H9 (cell line): ENCODE measurements around the gene AKNAD1. TPM values are rescaled to one million over a fixed set of nuclear protein-coding genes. Genes with fewer than 3 reads are reported as not detected.

ENCODE experiments used
- DNase-seq: peaks from one replicate; pipeline ENCODE4 v3.0.0-alpha.2; 2017
- H2AFZ ChIP-seq: one replicate; pipeline ENCODE4 v1.6.1; 2013; ENCODE audit warnings: mild to moderate bottlenecking, low read length, control low read depth, moderate library complexity
- H2AK5ac ChIP-seq: 2 replicates; pipeline ENCODE4 v1.6.1; 2013; ENCODE audit warnings: low read length, control low read depth, mixed read lengths; ENCODE audit not compliant: insufficient read length
- H2BK120ac ChIP-seq: one replicate; pipeline ENCODE4 v1.6.1; 2013; ENCODE audit warnings: low read depth, mild to moderate bottlenecking, low read length, control low read depth, inconsistent platforms; ENCODE audit not compliant: poor library complexity, severe bottlenecking
- H2BK12ac ChIP-seq: 2 replicates; pipeline ENCODE4 v1.6.1; 2013; ENCODE audit warnings: low read length, control low read depth, mixed read lengths, low read depth; ENCODE audit not compliant: insufficient read length
- H2BK15ac ChIP-seq: 2 replicates; pipeline ENCODE4 v1.6.1; 2013; ENCODE audit warnings: low read depth, low read length, control low read depth
- H2BK20ac ChIP-seq: one replicate; pipeline ENCODE4 v1.6.1; 2013; ENCODE audit warnings: low read depth, mild to moderate bottlenecking, low read length, control low read depth, inconsistent platforms; ENCODE audit not compliant: poor library complexity, severe bottlenecking
- H2BK5ac ChIP-seq: 2 replicates; pipeline ENCODE4 v1.6.1; 2013; ENCODE audit warnings: low read length, control low read depth, mixed read lengths; ENCODE audit not compliant: insufficient read length
- H3K14ac ChIP-seq: 2 replicates; pipeline ENCODE4 v1.6.1; 2013; ENCODE audit warnings: low read length, control low read depth; ENCODE audit not compliant: insufficient read depth
- H3K18ac ChIP-seq: 2 replicates; pipeline ENCODE4 v1.6.1; 2013; ENCODE audit warnings: low read depth, mild to moderate bottlenecking, mixed read lengths, low read length, control low read depth; ENCODE audit not compliant: insufficient read length
- H3K23ac ChIP-seq: 2 replicates; pipeline ENCODE4 v1.6.1; 2013; ENCODE audit warnings: low read length, control low read depth, mixed read lengths, low read depth; ENCODE audit not compliant: insufficient read length
- H3K23me2 ChIP-seq: 2 replicates; pipeline ENCODE4 v1.6.1; 2013; ENCODE audit warnings: low read depth, mild to moderate bottlenecking, mixed read lengths, low read length, control low read depth; ENCODE audit not compliant: insufficient read length, poor library complexity, severe bottlenecking
- H3K27ac ChIP-seq: 2 replicates; pipeline ENCODE4 v1.5.1; 2013; ENCODE audit warnings: low read length, control low read depth, mixed read lengths, low read depth; ENCODE audit not compliant: insufficient read length
- H3K27me3 ChIP-seq: 2 replicates; pipeline ENCODE4 v1.6.1; 2013; ENCODE audit warnings: low read length, control low read depth, inconsistent platforms; ENCODE audit not compliant: insufficient read depth
- H3K4ac ChIP-seq: 2 replicates; pipeline ENCODE4 v1.6.1; 2013; ENCODE audit warnings: low read depth, mild to moderate bottlenecking, control low read depth, inconsistent platforms, low read length, moderate library complexity
- H3K4me1 ChIP-seq: 2 replicates; pipeline ENCODE4 v1.6.1; 2013; ENCODE audit warnings: low read length, control low read depth, inconsistent platforms; ENCODE audit not compliant: insufficient read depth
- H3K4me2 ChIP-seq: 2 replicates; pipeline ENCODE4 v1.6.1; 2013; ENCODE audit warnings: low read length, control low read depth, mixed read lengths; ENCODE audit not compliant: insufficient read length, insufficient read depth
- H3K56ac ChIP-seq: 2 replicates; pipeline ENCODE4 v1.6.1; 2013; ENCODE audit warnings: low read depth, mild to moderate bottlenecking, mixed read lengths, low read length, control low read depth; ENCODE audit not compliant: insufficient read length
- H3K79me1 ChIP-seq: 2 replicates; pipeline ENCODE4 v1.6.1; 2013; ENCODE audit warnings: low read depth, mild to moderate bottlenecking, moderate library complexity, low read length, control low read depth, inconsistent platforms; ENCODE audit not compliant: insufficient read depth, poor library complexity, severe bottlenecking
- H3K79me2 ChIP-seq: 2 replicates; pipeline ENCODE4 v1.6.1; 2013; ENCODE audit warnings: low read length, control low read depth, inconsistent platforms; ENCODE audit not compliant: insufficient read depth
- H3K9ac ChIP-seq: 2 replicates; pipeline ENCODE4 v1.6.1; 2013; ENCODE audit warnings: low read length, control low read depth, mixed read lengths; ENCODE audit not compliant: insufficient read length; ENCODE audit errors: extremely low read depth
- H3K9me3 ChIP-seq: one replicate; pipeline ENCODE4 v1.6.1; 2013; ENCODE audit warnings: low read depth, low read length, inconsistent platforms; ENCODE audit not compliant: control insufficient read depth
- H3T11ph ChIP-seq: one replicate; pipeline ENCODE4 v1.6.1; 2013; ENCODE audit warnings: mild to moderate bottlenecking, low read length, control low read depth, inconsistent platforms
- H4K20me1 ChIP-seq: one replicate; pipeline ENCODE4 v1.6.1; 2013; ENCODE audit not compliant: control insufficient read depth, insufficient read length, insufficient read depth
- H4K5ac ChIP-seq: 2 replicates; pipeline ENCODE4 v1.6.1; 2013; ENCODE audit warnings: low read depth, mild to moderate bottlenecking, mixed read lengths, low read length, control low read depth; ENCODE audit not compliant: insufficient read length
- H4K8ac ChIP-seq: replicated peaks from 2 replicates; pipeline ENCODE4 v1.6.1; 2013; ENCODE audit warnings: low read length, control low read depth, mixed read lengths, low read depth; ENCODE audit not compliant: insufficient read length
- H4K91ac ChIP-seq: 2 replicates; pipeline ENCODE4 v1.6.1; 2013; ENCODE audit warnings: low read depth, mild to moderate bottlenecking, moderate library complexity, mixed read lengths, low read length, control low read depth; ENCODE audit not compliant: insufficient read length
- H3K27ac Mint-ChIP-seq, 3 experiments: 2 replicates in 2 of 3; 3 replicates in 1 of 3; pipeline ENCODE4 v1.8.0; 2020 to 2021; ENCODE audit warnings: mixed read lengths in 3 of 3, mild to moderate bottlenecking in 1 of 3, moderate library complexity in 1 of 3
- H3K27me3 Mint-ChIP-seq: 2 replicates; pipeline ENCODE4 v1.8.0; 2021; ENCODE audit warnings: low read depth, mild to moderate bottlenecking, moderate library complexity, mixed read lengths
- H3K36me3 Mint-ChIP-seq, 3 experiments: 2 replicates in 2 of 3; 3 replicates in 1 of 3; pipeline ENCODE4 v1.8.0; 2020 to 2021; ENCODE audit warnings: low read depth in 3 of 3, mixed read lengths in 3 of 3; ENCODE audit not compliant: insufficient read depth in 1 of 3
- H3K4me1 Mint-ChIP-seq, 2 experiments: 2 replicates each; pipeline ENCODE4 v1.8.0; 2020; ENCODE audit warnings: mixed read lengths in 2 of 2
- H3K4me3 Mint-ChIP-seq, 2 experiments: 2 replicates in 1 of 2; 3 replicates in 1 of 2; pipeline ENCODE4 v1.8.0; 2020 to 2021; ENCODE audit warnings: mild to moderate bottlenecking in 2 of 2, mixed read lengths in 2 of 2, moderate library complexity in 1 of 2
- H3K9me3 Mint-ChIP-seq, 2 experiments: 2 replicates in 1 of 2; 3 replicates in 1 of 2; pipeline ENCODE4 v1.8.0; 2020; ENCODE audit warnings: mild to moderate bottlenecking in 2 of 2, mixed read lengths in 2 of 2, moderate library complexity in 1 of 2
- WGBS: extraction: QIAGEN DNeasy Blood & Tissue Kit; methylation state at CpG from one replicate; pipeline ENCODE4 v1.1.7; 2013; ENCODE audit warnings: missing lambda C conversion rate, low lambda C conversion rate, mixed read lengths; ENCODE audit not compliant: insufficient read length; ENCODE audit errors: extremely low coverage; 5-methylcytosine and 5-hydroxymethylcytosine counted together
- total RNA-seq: library from RNA; stranded (reverse); gene quantifications from 2 replicates; pipeline ENCODE4 v1.2.1, GENCODE V29; 2021
- TF ChIP-seq, protein P1 (sequence below): fragments of 200-600 bp; sonication (generic); conservative IDR thresholded peaks from 3 replicates; pipeline ENCODE4 v1.8.0; 2021; ENCODE audit warnings: antibody characterized with exemption, mild to moderate bottlenecking

Gene AKNAD1
- total RNA-seq, 1 experiment from 2014 or later = not detected

DNA sequence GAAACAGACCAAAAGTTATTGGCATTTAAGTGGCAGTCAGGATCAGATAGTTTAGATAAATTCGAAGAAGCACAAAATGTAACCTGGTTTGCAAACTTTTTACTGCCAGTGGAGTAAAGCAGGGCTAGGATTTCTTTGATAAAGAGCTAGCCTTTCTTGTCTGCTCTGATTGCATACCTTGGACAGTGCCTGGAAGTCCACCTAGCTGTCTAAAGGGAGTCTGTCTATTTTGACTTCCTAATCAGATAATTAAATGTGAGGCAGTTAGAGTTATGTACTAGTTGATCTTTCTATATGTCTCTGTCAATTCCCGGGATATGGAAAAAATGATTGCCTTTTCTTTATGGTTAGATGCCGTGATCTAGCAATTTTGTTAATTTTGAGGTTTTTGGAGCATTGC, 24.0 kb upstream of the AKNAD1 start:
- no peaks in the 10 kb centered on the region for H4K20me1 ChIP-seq
- 0 out of 2 replicates have a peak, but pooled peaks cover 2% of the 10 kb centered on the region for H3K79me2 ChIP-seq
- H3K14ac ChIP-seq = no peak overlapping the region
- no peak overlapping the region for H3K56ac ChIP-seq
- no peak overlapping the region for H2BK20ac ChIP-seq
- no peaks in the 10 kb centered on the region for H3K27me3 ChIP-seq
- no peak overlapping the region for H3K23ac ChIP-seq
- Mint-ChIP-seq H3K4me1 (peaks cover 11 to 23% of the 10 kb centered on the region in 2 experiments), H3K27ac (no peak overlapping the region), H3K27me3 (peaks cover 8% of the 10 kb centered on the region; the same call in 1 of the 2 replicates), H3K4me3 (no peak overlapping the region), H3K36me3 (no peaks in the 10 kb centered on the region), H3K9me3 (no peaks in the 10 kb centered on the region)
- no peaks in the 10 kb centered on the region for H3K9me3 ChIP-seq
- no peaks in the 10 kb centered on the region for H3K4me1 ChIP-seq
- H2AK5ac ChIP-seq = no peak overlapping the region
- no peak overlapping the region for H3K4me2 ChIP-seq
- no peak overlapping the region for H3K27ac ChIP-seq
- H4K8ac ChIP-seq = no peak overlapping the region
- H3K9ac ChIP-seq = no peak overlapping the region
- no peak overlapping the region for H2BK120ac ChIP-seq
- H4K91ac ChIP-seq = no peak overlapping the region
- no peaks in the 10 kb centered on the region for H3K79me1 ChIP-seq
- TF ChIP-seq, protein P1, sequence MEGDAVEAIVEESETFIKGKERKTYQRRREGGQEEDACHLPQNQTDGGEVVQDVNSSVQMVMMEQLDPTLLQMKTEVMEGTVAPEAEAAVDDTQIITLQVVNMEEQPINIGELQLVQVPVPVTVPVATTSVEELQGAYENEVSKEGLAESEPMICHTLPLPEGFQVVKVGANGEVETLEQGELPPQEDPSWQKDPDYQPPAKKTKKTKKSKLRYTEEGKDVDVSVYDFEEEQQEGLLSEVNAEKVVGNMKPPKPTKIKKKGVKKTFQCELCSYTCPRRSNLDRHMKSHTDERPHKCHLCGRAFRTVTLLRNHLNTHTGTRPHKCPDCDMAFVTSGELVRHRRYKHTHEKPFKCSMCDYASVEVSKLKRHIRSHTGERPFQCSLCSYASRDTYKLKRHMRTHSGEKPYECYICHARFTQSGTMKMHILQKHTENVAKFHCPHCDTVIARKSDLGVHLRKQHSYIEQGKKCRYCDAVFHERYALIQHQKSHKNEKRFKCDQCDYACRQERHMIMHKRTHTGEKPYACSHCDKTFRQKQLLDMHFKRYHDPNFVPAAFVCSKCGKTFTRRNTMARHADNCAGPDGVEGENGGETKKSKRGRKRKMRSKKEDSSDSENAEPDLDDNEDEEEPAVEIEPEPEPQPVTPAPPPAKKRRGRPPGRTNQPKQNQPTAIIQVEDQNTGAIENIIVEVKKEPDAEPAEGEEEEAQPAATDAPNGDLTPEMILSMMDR = no peak
- no peak overlapping the region for H3K18ac ChIP-seq
- H2BK5ac ChIP-seq = no peak overlapping the region
- H2BK12ac ChIP-seq = no peak overlapping the region
- H2AFZ ChIP-seq = no peak overlapping the region
- no peak overlapping the region for H4K5ac ChIP-seq
- no CpG with 5 or more reads among the region's 3 CpGs for WGBS
- no peak overlapping the region for H3T11ph ChIP-seq
- H3K4ac ChIP-seq = no peak overlapping the region
- no peak for DNase-seq
- peaks cover 11% of the 10 kb centered on the region for H3K23me2 ChIP-seq
- no peak overlapping the region for H2BK15ac ChIP-seq
